ENCODE measurements around the gene SPRED3. TPM values are rescaled to one million over a fixed set of nuclear protein-coding genes. Genes with fewer than 3 reads are reported as not detected.

The SPRED3 gene
- total and polyA plus RNA-seq, 8 donors, result 0.37 to 5.2 (median 0.96) TPM

DNA sequence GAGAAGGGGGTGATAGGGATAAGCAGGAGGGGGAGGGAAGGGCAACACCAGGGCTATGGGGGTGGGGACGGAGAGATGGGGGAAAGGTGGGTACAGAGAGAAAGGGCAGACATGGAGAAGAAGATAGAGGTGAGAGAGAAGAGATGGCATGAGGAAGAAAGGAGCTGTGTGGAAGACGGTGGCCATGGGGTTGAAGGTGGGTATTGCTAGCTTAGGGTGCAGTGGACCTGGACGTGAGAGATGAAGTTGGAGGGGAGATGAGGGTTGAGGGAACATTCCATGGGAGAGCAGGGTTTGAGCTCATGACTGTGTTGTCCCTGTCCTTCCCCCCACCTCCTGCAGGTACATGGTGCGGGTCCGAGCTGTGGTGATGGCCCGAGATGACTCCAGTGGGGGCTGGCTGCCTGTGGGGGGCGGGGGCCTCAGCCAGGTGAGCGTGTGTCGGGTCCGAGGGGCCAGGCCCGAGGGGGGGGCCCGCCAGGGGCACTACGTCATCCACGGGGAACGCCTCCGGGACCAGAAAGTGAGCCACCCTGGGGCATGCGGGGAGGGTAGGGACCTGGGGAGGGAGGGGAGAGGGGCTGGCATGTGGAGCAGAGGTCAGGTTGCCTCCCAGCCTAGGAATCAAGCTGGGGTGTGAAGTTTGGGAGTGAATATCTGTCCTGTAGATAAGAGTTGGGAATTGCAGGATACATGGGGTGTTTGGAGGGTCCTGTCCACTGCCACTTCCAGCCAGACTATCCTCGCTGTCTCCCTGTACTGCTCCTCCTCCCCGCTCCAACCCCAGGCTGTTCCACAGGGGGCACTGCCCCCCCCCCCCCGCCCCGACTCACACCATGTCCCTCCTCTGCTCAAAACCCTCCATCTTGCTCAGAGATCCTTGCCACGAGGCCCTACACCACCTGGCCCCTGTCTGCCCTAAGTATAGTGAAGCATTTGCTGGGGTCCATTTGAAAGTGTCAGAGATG lies 1.7 kb downstream of the SPRED3 start:
- FAIRE-seq, result no peak
- Histone ChIP-seq H3K36me3 (no peaks in the 10 kb centered on the region), H3K9me3 (no peaks in the 10 kb centered on the region), H3K27ac (no peak overlapping the region), H3K27me3 (peaks cover 0 to 7% (median 0%) of the 10 kb centered on the region in 4 donors), H3K4me1 (peaks cover 0 to 11% (median 0%) of the 10 kb centered on the region in 3 donors), H3K4me3 (no peak overlapping the region)
- intact Hi-C loops (cut with DNase I), result no loop called here
- TF ChIP-seq, protein P1, sequence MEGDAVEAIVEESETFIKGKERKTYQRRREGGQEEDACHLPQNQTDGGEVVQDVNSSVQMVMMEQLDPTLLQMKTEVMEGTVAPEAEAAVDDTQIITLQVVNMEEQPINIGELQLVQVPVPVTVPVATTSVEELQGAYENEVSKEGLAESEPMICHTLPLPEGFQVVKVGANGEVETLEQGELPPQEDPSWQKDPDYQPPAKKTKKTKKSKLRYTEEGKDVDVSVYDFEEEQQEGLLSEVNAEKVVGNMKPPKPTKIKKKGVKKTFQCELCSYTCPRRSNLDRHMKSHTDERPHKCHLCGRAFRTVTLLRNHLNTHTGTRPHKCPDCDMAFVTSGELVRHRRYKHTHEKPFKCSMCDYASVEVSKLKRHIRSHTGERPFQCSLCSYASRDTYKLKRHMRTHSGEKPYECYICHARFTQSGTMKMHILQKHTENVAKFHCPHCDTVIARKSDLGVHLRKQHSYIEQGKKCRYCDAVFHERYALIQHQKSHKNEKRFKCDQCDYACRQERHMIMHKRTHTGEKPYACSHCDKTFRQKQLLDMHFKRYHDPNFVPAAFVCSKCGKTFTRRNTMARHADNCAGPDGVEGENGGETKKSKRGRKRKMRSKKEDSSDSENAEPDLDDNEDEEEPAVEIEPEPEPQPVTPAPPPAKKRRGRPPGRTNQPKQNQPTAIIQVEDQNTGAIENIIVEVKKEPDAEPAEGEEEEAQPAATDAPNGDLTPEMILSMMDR (IDR thresholded peaks at IDR 0.05), result no peak
- no peak for ATAC-seq
- WGBS, 2 donors, result 47 to 52% methylated on average over 18 to 22 of the region's 22 CpGs
- no peak for DNase-seq

- Histone ChIP-seq H3K27ac (no peak overlapping the region), H3K36me3 (no peaks in the 10 kb centered on the region), H3K4me3 (no peak overlapping the region), H3K9me3 (no peaks in the 10 kb centered on the region), H3K4me1 (peaks cover 0 to 8% (median 0%) of the 10 kb centered on the region in 3 donors), H3K27me3 (peaks cover 0 to 8% (median 0%) of the 10 kb centered on the region in 4 donors)
- WGBS, 2 donors, result 56 to 57% methylated on average over 8 of the region's 8 CpGs
- DNase-seq, result no peak
- no peak for FAIRE-seq
- intact Hi-C loops (cut with DNase I), result no loop called here
- TF ChIP-seq, protein P1 (IDR thresholded peaks at IDR 0.05), result no peak
- no peak for ATAC-seq
These were observed 3.5 kb downstream of the SPRED3 start for GRCh38 chr19:38391911-38392464.

GRCh38 chr19:38392707-38393308 lies 4.3 kb downstream of the SPRED3 start:
- 60 to 65% methylated on average over 6 of the region's 6 CpGs for WGBS, 2 donors
- H3K4me1 ChIP-seq, result peaks cover 0 to 1% (median 0%) of the 10 kb centered on the region in 3 donors
- intact Hi-C loops (cut with DNase I), result no loop called here
- no peaks in the 10 kb centered on the region for H3K36me3 ChIP-seq
- H3K27ac ChIP-seq, result no peak overlapping the region
- TF ChIP-seq, protein P1 (IDR thresholded peaks at IDR 0.05), result no peak
- FAIRE-seq (no peak), DNase-seq (no peak), ATAC-seq (no peak)
- H3K27me3 ChIP-seq, result peaks cover 0 to 8% (median 0%) of the 10 kb centered on the region in 4 donors
- no peaks in the 10 kb centered on the region for H3K9me3 ChIP-seq
- H3K4me3 ChIP-seq, result no peak overlapping the region

DNA sequence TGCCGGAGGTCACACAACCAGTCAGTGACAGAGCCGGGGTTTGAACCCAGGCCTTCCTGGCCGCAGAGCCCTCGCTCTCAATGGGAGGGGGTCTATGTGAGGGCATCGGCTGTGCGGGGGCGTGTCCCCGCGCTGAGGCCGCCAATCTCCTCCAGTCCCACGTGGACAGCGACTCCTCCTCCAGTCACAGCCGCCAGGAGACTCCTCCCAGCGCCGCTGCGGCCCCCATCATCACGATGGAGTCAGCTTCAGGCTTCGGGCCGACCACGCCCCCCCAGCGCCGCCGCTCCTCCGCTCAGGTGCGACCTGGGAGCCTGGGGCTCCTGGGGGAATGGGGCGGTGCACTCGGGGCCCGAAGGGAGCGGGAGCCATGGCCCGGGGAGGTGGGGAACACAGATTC lies 6.0 kb downstream of the SPRED3 start:
- WGBS, 2 donors, result 5 to 8% methylated on average over 30 of the region's 30 CpGs
- DNase-seq (peak in 1 of 6 donors; percentile 55), FAIRE-seq (no peak), ATAC-seq (peak in 3 of 4 donors; percentile 5 to 46 (median 8))
- Histone ChIP-seq H3K9me3 (no peaks in the 10 kb centered on the region), H3K36me3 (no peaks in the 10 kb centered on the region), H3K4me1 (no peaks in the 10 kb centered on the region), H3K27me3 (peaks cover 0 to 8% (median 0%) of the 10 kb centered on the region in 4 donors), H3K4me3 (no peak overlapping the region), H3K27ac (no peak overlapping the region)
- TF ChIP-seq, protein P1 (IDR thresholded peaks at IDR 0.05), result no peak
- intact Hi-C loops (cut with DNase I), result no loop called here
